OCI-LY1 (cell line): ENCODE data around the gene CMTR1.

Source experiments
- H2AFZ ChIP-seq: fragments of 200-600 bp; sonication (generic), shearing (Covaris generic); 2 replicates; pipeline ENCODE4 v1.6.0; 2014; ENCODE audit warnings: antibody characterized with exemption, mild to moderate bottlenecking, low read length
- H3F3A ChIP-seq: fragments of 200-600 bp; sonication (generic), shearing (Covaris generic); 2 replicates; pipeline ENCODE4 v1.6.0; 2014; ENCODE audit warnings: mild to moderate bottlenecking, antibody characterized with exemption, low read length, moderate library complexity; ENCODE audit not compliant: insufficient read depth
- H3K27ac ChIP-seq: fragments of 200-600 bp; sonication (generic); 2 replicates; pipeline ENCODE4 v1.5.1; 2014; ENCODE audit warnings: low read length, mixed run types, mild to moderate bottlenecking, low read depth; ENCODE audit not compliant: poor library complexity, severe bottlenecking
- H3K27me3 ChIP-seq: fragments of 200-600 bp; sonication (generic); 2 replicates; pipeline ENCODE4 v1.6.0; 2014; ENCODE audit warnings: antibody characterized with exemption, mild to moderate bottlenecking, low read length, moderate library complexity; ENCODE audit not compliant: insufficient read depth
- H3K36me3 ChIP-seq: fragments of 200-600 bp; sonication (generic); 2 replicates; pipeline ENCODE4 v1.6.1; 2014; ENCODE audit warnings: mild to moderate bottlenecking, antibody characterized with exemption, low read length, moderate library complexity, mixed read lengths; ENCODE audit not compliant: insufficient read depth
- H3K4me1 ChIP-seq: fragments of 200-600 bp; sonication (generic); 2 replicates; pipeline ENCODE4 v1.5.1; 2014; ENCODE audit warnings: mild to moderate bottlenecking, low read length, moderate library complexity; ENCODE audit not compliant: insufficient read depth, severe bottlenecking
- H3K4me2 ChIP-seq: fragments of 200-600 bp; sonication (generic), shearing (Covaris generic); 2 replicates; pipeline ENCODE4 v1.6.1; 2014; ENCODE audit warnings: low read length
- H3K4me3 ChIP-seq: fragments of 200-600 bp; sonication (generic); 2 replicates; pipeline ENCODE4 v1.5.1; 2014; ENCODE audit warnings: low read length, low read depth, mild to moderate bottlenecking, mixed read lengths; ENCODE audit not compliant: poor library complexity, severe bottlenecking
- H3K79me2 ChIP-seq: fragments of 200-600 bp; shearing (Covaris generic); 2 replicates; pipeline ENCODE4 v1.6.1; 2016; ENCODE audit warnings: mixed run types, low read length, mixed read lengths; ENCODE audit not compliant: insufficient read depth
- H3K9ac ChIP-seq: fragments of 200-600 bp; sonication (generic), shearing (Covaris generic); 2 replicates; pipeline ENCODE4 v1.6.1; 2014; ENCODE audit warnings: mild to moderate bottlenecking, low read length, mixed read lengths
- H3K9me2 ChIP-seq: fragments of 200-600 bp; sonication (generic), shearing (Covaris generic); 2 replicates; pipeline ENCODE4 v1.6.1; 2014; ENCODE audit warnings: low read depth, mild to moderate bottlenecking, low read length, mixed read lengths
- H3K9me3 ChIP-seq: fragments of 200-600 bp; shearing (Covaris generic); 2 replicates; pipeline ENCODE4 v1.6.1; 2014; ENCODE audit warnings: low read length, mixed read lengths
- H4K20me1 ChIP-seq: fragments of 200-600 bp; sonication (generic), shearing (Covaris generic); 2 replicates; pipeline ENCODE4 v1.6.0; 2016; ENCODE audit warnings: mild to moderate bottlenecking, low read length; ENCODE audit not compliant: insufficient read depth
- EZH2 ChIP-seq: fragments of 200-600 bp; sonication (generic), shearing (Covaris generic); IDR thresholded peaks from 2 replicates; pipeline ENCODE4 v1.8.0; 2017; ENCODE audit warnings: borderline replicate concordance, mixed run types, mild to moderate bottlenecking, antibody characterized with exemption, low read length, moderate library complexity, mixed read lengths
- TF ChIP-seq, protein P1 (sequence below): fragments of 200-600 bp; sonication (generic), shearing (Covaris generic); IDR thresholded peaks from 2 replicates; pipeline ENCODE4 v1.5.1; 2017; ENCODE audit warnings: mild to moderate bottlenecking, antibody characterized with exemption, low read length, moderate library complexity, mixed read lengths

Gene CMTR1

DNA sequence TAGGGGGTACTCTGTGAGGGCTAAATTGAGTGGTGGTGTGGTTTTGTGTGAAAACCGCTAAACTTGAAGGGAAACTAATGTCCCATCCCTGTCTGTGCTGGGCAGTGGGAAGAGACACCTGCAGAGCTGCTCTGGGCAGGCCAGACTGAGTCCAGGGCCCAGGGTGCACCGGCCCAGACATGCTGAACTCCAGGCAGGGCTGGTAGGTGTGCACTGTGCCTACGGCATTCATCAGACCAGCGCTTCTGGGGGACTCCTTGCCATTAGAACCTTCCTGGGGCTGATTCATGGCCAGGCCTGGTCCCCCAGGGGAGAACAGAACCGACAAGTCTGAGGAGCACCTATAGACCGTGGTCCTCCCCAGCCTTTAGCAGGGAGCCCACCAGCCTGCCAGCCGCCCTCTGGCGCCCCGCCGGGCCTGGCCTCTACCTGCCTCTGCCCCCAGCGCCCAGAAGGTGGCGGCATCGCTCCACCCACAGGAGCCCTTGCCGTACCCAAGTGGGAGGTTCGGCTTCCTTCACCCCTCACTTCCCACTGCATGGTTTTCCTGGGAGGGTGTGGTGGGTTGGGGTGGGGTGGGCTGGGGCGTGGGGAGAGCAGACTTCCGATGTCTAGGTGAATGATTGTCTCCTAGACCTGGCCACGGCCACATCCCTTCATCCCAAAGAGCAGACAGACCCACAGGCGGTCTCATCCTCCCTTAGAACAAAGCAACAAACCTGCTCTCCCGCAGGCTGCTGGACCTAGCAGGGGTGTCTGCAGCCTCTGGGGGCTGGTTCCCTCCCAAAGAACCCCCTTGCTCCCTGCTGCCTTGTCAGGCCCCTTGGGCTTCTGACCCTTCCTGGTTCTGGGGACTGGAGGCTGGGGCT is 51.1 kb downstream of the CMTR1 start:
- H4K20me1 ChIP-seq = no peaks in the 10 kb centered on the region
- H3K4me3 ChIP-seq = no peak overlapping the region
- no peaks in the 10 kb centered on the region for H3K79me2 ChIP-seq
- H3F3A ChIP-seq = no peaks in the 10 kb centered on the region
- no peak overlapping the region for H3K4me2 ChIP-seq
- H3K36me3 ChIP-seq = peaks cover 37% of the 10 kb centered on the region; the same call in 1 of the 2 replicates
- no peaks in the 10 kb centered on the region for H3K9me3 ChIP-seq
- H3K9ac ChIP-seq = no peak overlapping the region
- no peak overlapping the region for H2AFZ ChIP-seq
- H3K27ac ChIP-seq = no peak overlapping the region
- H3K4me1 ChIP-seq = peaks cover 13% of the 10 kb centered on the region
- H3K27me3 ChIP-seq = no peaks in the 10 kb centered on the region
- H3K9me2 ChIP-seq = no peaks in the 10 kb centered on the region
- TF ChIP-seq, protein P1, sequence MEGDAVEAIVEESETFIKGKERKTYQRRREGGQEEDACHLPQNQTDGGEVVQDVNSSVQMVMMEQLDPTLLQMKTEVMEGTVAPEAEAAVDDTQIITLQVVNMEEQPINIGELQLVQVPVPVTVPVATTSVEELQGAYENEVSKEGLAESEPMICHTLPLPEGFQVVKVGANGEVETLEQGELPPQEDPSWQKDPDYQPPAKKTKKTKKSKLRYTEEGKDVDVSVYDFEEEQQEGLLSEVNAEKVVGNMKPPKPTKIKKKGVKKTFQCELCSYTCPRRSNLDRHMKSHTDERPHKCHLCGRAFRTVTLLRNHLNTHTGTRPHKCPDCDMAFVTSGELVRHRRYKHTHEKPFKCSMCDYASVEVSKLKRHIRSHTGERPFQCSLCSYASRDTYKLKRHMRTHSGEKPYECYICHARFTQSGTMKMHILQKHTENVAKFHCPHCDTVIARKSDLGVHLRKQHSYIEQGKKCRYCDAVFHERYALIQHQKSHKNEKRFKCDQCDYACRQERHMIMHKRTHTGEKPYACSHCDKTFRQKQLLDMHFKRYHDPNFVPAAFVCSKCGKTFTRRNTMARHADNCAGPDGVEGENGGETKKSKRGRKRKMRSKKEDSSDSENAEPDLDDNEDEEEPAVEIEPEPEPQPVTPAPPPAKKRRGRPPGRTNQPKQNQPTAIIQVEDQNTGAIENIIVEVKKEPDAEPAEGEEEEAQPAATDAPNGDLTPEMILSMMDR = peak; percentile 84
- TF ChIP-seq EZH2 = no peak

DNA sequence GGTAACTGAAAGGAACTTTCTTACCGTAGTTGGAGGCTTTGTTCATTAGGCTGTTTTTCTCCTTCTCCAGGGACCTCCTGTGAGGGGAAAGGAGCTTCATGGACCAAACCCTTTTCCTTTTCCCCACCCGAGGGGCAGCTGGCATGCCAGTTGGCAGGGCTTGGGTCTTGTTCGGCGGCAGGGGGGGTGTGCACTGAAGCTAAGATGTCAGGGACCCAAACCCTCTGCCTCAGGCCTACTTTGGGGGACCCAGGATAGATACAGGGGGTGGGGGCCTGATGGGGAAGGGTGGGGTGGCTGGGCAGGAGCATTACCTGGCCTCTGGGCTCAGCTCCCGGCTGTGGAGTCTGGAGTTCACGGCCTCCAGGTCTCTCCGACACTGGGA is 51.8 kb downstream of the CMTR1 start:
- Histone ChIP-seq H3K4me2 (no peak overlapping the region), H2AFZ (no peak overlapping the region)
- TF ChIP-seq EZH2 = no peak
- TF ChIP-seq, protein P1 = no peak

DNA sequence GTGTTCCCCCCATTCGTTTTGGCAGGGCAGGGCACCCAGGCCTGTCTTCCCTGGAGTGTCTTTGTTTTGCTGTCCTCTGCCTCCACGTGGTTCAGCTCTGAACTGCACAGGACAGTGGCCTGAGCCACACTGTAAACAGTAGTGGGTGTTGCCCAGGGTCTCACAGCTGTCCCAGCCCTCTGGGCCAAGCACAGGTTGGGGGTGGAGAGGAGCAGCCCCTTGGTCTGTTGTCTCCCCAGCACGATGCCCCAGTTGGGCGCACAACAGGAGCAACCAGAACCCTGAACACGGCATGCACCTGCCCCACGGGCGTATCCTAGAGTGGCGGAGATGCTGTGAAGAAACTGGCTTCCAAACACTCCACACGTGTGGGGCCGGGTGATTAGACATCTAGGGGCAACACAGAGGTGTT is 52.3 kb downstream of the CMTR1 start:
- H3K9me2 ChIP-seq = no peaks in the 10 kb centered on the region
- no peak for TF ChIP-seq EZH2
- TF ChIP-seq, protein P1 = no peak; the same call in 1 of the 2 replicates
- no peak overlapping the region for H2AFZ ChIP-seq
- H3K4me3 ChIP-seq = no peak overlapping the region
- H3K9ac ChIP-seq = no peak overlapping the region
- no peaks in the 10 kb centered on the region for H3F3A ChIP-seq
- no peak overlapping the region for H3K27ac ChIP-seq
- peaks cover 26% of the 10 kb centered on the region; the same call in 1 of the 2 replicates for H3K36me3 ChIP-seq
- H3K4me1 ChIP-seq = peaks cover 18% of the 10 kb centered on the region
- no peaks in the 10 kb centered on the region for H3K27me3 ChIP-seq
- H3K4me2 ChIP-seq = no peak overlapping the region
- no peaks in the 10 kb centered on the region for H3K9me3 ChIP-seq
- H3K79me2 ChIP-seq = no peaks in the 10 kb centered on the region
- H4K20me1 ChIP-seq = no peaks in the 10 kb centered on the region

More for the DNA sequence above, 51.8 kb downstream of the CMTR1 start:
- no peaks in the 10 kb centered on the region for H3F3A ChIP-seq
- H3K27me3 ChIP-seq = no peaks in the 10 kb centered on the region
- H3K4me3 ChIP-seq = no peak overlapping the region
- H3K4me1 ChIP-seq = peaks cover 13% of the 10 kb centered on the region
- peaks cover 31% of the 10 kb centered on the region; the same call in 1 of the 2 replicates for H3K36me3 ChIP-seq
- no peak overlapping the region for H3K9ac ChIP-seq
- no peaks in the 10 kb centered on the region for H3K9me3 ChIP-seq
- no peaks in the 10 kb centered on the region for H4K20me1 ChIP-seq
- no peak overlapping the region for H3K27ac ChIP-seq
- no peaks in the 10 kb centered on the region for H3K9me2 ChIP-seq
- no peaks in the 10 kb centered on the region for H3K79me2 ChIP-seq
